T-cell (primary cell): Measurements from ENCODE around the gene PCOLCE2. TPM values are rescaled to one million over a fixed set of nuclear protein-coding genes. Genes with fewer than 3 reads are reported as not detected.

ENCODE experiments used
- ATAC-seq, 4 experiments: fragments of 200-7000 bp in 3 of 4; fragments of 150-1000 bp in 1 of 4; cut with Tn5 transposase; replicated peaks in 1 of 4; 1 replicate in 3 of 4; 2 replicates in 1 of 4; pipeline ENCODE4 v1.10.0; 2021; ENCODE audit warnings: moderate library complexity in 3 of 4, mild to moderate bottlenecking in 2 of 4, moderate number of reproducible peaks in 1 of 4
- CTCF ChIA-PET, 2 donors: fragments of 300-600 bp; sonication (Branson Sonifier 250); formaldehyde crosslinking; loops; one replicate each; lab custom pipeline; 2022; ENCODE audit warnings: antibody characterized with exemption in 2 of 2; lab: Charles Lee
- POLR2A ChIA-PET, 2 donors: fragments of 300-600 bp; sonication (Branson Sonifier 250); formaldehyde crosslinking; loops; one replicate each; lab custom pipeline; 2022; ENCODE audit warnings: antibody characterized with exemption in 2 of 2; lab: Charles Lee
- DNase-seq, 35 experiments: peaks; one replicate each; pipeline versions ENCODE4 v3.0.0 to v3.0.0-alpha.2; 2013 to 2023
- H3K27ac ChIP-seq: one replicate; pipeline ENCODE4 v1.5.1; 2013; ENCODE audit warnings: low read length
- H3K27me3 ChIP-seq, 2 experiments: replicated peaks in 1 of 2; 1 replicate in 1 of 2; 2 replicates in 1 of 2; pipeline versions ENCODE4 v1.6.1 to v1.7.0; 2013; ENCODE audit warnings: low read length in 1 of 2, mixed read lengths in 1 of 2; ENCODE audit not compliant: control insufficient read depth in 2 of 2, insufficient read depth in 2 of 2; ENCODE audit errors: extremely low read depth in 1 of 2
- H3K36me3 ChIP-seq, 2 donors: 1 replicate in 1 of 2; 2 replicates in 1 of 2; pipeline versions ENCODE4 v1.6.1 to v1.7.0; 2013; ENCODE audit warnings: low read length in 1 of 2; ENCODE audit not compliant: control insufficient read depth in 2 of 2, insufficient read depth in 1 of 2; ENCODE audit errors: extremely low read depth in 1 of 2
- H3K4me1 ChIP-seq, 2 experiments: 1 replicate in 1 of 2; 2 replicates in 1 of 2; pipeline versions ENCODE4 v1.6.1 to v1.7.0; 2013; ENCODE audit warnings: low read length in 2 of 2, mixed read lengths in 1 of 2; ENCODE audit not compliant: insufficient read depth in 2 of 2, control insufficient read depth in 1 of 2; ENCODE audit errors: extremely low read depth in 1 of 2
- H3K4me3 ChIP-seq, 2 donors: 1 replicate in 1 of 2; 2 replicates in 1 of 2; pipeline versions ENCODE4 v1.5.1 to v1.7.0; 2013; ENCODE audit warnings: mild to moderate bottlenecking in 2 of 2, low read length in 1 of 2, moderate library complexity in 1 of 2; ENCODE audit not compliant: control insufficient read depth in 1 of 2; ENCODE audit errors: extremely low read depth in 1 of 2
- H3K9me3 ChIP-seq: 2 replicates; pipeline ENCODE4 v1.7.0; 2013
- H3K27ac Mint-ChIP-seq, 2 donors: one replicate each; pipeline ENCODE4 v1.8.0; 2020 to 2021; ENCODE audit warnings: mild to moderate bottlenecking in 2 of 2, mixed read lengths in 2 of 2
- H3K27me3 Mint-ChIP-seq, 2 donors: one replicate each; pipeline ENCODE4 v1.8.0; 2021 to 2022; ENCODE audit warnings: mixed read lengths in 2 of 2
- H3K36me3 Mint-ChIP-seq: one replicate; pipeline ENCODE4 v1.8.0; 2021; ENCODE audit warnings: mixed read lengths
- H3K4me1 Mint-ChIP-seq, 3 donors: one replicate each; pipeline ENCODE4 v1.8.0; 2020 to 2022; ENCODE audit warnings: mixed read lengths in 3 of 3, mild to moderate bottlenecking in 1 of 3
- H3K4me3 Mint-ChIP-seq, 3 donors: one replicate each; pipeline ENCODE4 v1.8.0; 2020 to 2022; ENCODE audit warnings: mild to moderate bottlenecking in 3 of 3, mixed read lengths in 3 of 3, moderate library complexity in 3 of 3
- H3K9me3 Mint-ChIP-seq, 3 donors: one replicate each; pipeline ENCODE4 v1.8.0; 2020 to 2022; ENCODE audit warnings: mixed read lengths in 3 of 3
- total RNA-seq, 35 experiments: library from RNA in 6 of 35; stranded (reverse) in 6 of 35; fragments of 120-200 nt in 1 of 35; gene quantifications; one replicate each; pipeline versions ENCODE4 v1.2.1 to v1.2.4 and lab custom pipeline; 2013 to 2026

PCOLCE2 gene
- total RNA-seq, 5 donors from 2014 or later (not counting 1 experiment from before 2014, with no cell fraction given), result not detected

DNA sequence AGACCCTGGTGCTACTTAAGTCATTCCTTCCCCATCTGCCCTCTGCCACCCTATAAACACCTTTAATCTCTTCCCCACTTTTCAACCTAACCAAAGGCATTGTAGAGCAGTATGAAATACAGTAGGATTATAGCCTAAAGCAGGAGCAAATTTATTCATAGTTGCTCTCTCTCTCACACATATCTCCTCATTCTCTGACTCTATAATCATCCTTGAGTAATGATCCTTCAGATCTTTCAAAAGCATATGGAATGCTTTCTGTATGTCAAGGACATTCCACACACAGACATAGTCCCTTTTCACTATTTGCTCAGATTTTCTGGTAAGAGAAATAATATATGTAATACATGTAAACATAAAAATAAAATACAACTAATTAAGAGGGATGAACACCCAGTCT, 111.0 kb downstream of the PCOLCE2 start:
- no peak for ATAC-seq
- no peak overlapping the region for H3K4me3 Mint-ChIP-seq

DNA sequence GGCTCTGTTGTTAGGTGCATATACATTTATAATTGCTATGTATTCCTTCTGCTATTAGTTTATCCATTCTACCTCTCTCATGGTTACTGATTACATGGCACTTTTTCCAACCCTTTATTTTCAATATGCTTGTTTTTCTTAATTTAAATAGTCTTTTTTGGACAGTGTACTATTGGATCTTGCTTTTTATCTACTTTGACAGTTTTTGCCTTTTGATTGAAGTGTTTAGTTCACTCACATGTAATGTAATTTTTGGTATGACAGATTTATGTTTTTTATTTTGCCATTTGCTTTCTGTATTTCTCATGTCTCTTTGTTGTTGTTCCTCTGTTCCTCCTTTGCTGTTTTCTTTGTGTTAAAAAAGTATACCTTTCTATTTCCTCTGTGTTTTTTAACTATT, 120.5 kb downstream of the PCOLCE2 start:
- ATAC-seq (no peak), DNase-seq (no peak)
- Mint-ChIP-seq H3K36me3 (peaks cover 58% of the 10 kb centered on the region), H3K9me3 (peaks cover 6 to 27% (median 12%) of the 10 kb centered on the region in 3 donors), H3K4me1 (no peaks in the 10 kb centered on the region), H3K4me3 (no peak overlapping the region), H3K27ac (no peak overlapping the region), H3K27me3 (no peaks in the 10 kb centered on the region)
- Histone ChIP-seq H3K4me3 (no peak overlapping the region), H3K4me1 (no peaks in the 10 kb centered on the region), H3K27me3 (peaks cover 0 to 2% of the 10 kb centered on the region in 2 experiments), H3K36me3 (no peaks in the 10 kb centered on the region), H3K27ac (no peak overlapping the region), H3K9me3 (no peaks in the 10 kb centered on the region)
- CTCF ChIA-PET, result no interaction called here
- POLR2A ChIA-PET, result interaction anchor here in 1 of 2 donors (0.7 kb wide), 1 partner anchor 191 kb away, joined by 5 read pairs; no protein-coding TSS in a partner anchor

More for the DNA sequence above, 111.0 kb downstream of the PCOLCE2 start:
- Histone ChIP-seq H3K36me3 (no peaks in the 10 kb centered on the region), H3K4me3 (no peak overlapping the region), H3K27ac (no peak overlapping the region), H3K9me3 (no peaks in the 10 kb centered on the region), H3K27me3 (no peaks in the 10 kb centered on the region), H3K4me1 (no peaks in the 10 kb centered on the region)
- H3K27ac Mint-ChIP-seq, result no peak overlapping the region
- H3K4me1 Mint-ChIP-seq, result no peaks in the 10 kb centered on the region
- no peaks in the 10 kb centered on the region for H3K27me3 Mint-ChIP-seq
- ChIA-PET POLR2A (no interaction called here), CTCF (no interaction called here)
- peaks cover 28% of the 10 kb centered on the region for H3K36me3 Mint-ChIP-seq
- no peak for DNase-seq
- peaks cover 0 to under 1% (median 0%) of the 10 kb centered on the region in 3 donors for H3K9me3 Mint-ChIP-seq

Other genes with a start within 250 kb of the PCOLCE2 start
- gene TRPC1, start 165.0 kb downstream of the PCOLCE2 start, total RNA-seq, result 1 to 10 TPM; 3.9 to 7.5 (median 4.4) TPM
- gene PAQR9, start 74.6 kb upstream of the PCOLCE2 start, total RNA-seq, result not detected
- gene U2SURP, start 112.5 kb upstream of the PCOLCE2 start, total RNA-seq, result 100 to 1,000 TPM; 113 to 164 (median 122) TPM
- gene CHST2, start 230.7 kb upstream of the PCOLCE2 start, total RNA-seq, result 1 to 10 TPM; 1.7 to 5.6 (median 4.4) TPM